ENCODE measurements around the gene FBF1.

FBF1 gene

DNA sequence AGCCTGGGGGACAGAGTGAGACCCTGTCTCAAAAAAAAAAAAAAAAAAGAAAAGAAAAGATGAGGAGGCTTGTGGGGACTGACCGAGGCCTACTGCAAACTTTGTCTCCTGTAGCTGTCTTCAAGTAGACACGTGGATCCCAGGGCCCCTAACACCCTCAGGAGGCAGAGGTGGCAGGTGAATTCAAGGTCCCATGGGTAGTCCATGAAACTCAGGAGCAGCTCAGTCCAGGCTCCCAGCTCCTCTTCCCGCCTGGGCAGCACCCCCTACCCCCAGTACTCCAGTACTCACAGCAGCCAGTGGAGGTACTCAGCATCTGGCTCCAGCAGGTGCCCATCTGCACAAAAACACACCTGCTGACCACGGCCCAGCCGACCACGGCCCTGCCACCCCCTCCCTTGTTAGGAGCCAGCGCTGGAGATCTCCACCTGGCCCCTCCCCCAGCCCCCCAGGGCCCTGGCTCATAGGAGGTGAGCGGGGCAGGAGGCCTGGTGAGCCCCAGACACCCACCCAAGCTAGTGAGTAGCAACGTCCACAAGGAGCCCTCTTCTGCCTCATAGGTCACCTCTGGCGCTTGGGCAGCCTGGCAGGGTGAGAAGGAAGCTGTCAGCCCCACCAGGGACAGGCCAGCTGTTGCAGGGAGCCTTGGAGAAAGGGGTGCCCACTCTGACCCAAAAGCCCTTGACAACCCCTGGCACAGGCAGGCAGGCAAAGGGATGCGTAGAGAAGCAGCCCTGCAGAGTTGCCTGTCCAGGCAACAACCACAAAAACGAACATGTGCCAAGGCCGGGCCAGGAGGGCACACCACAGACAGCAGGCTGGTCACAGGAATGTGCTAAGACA lies 39.9 kb downstream of the FBF1 start:
- no peak overlapping the region for H3K4me3 ChIP-seq (ENCODE audit: control insufficient read depth, low read depth, low read length)
- TF ChIP-seq, protein P1, sequence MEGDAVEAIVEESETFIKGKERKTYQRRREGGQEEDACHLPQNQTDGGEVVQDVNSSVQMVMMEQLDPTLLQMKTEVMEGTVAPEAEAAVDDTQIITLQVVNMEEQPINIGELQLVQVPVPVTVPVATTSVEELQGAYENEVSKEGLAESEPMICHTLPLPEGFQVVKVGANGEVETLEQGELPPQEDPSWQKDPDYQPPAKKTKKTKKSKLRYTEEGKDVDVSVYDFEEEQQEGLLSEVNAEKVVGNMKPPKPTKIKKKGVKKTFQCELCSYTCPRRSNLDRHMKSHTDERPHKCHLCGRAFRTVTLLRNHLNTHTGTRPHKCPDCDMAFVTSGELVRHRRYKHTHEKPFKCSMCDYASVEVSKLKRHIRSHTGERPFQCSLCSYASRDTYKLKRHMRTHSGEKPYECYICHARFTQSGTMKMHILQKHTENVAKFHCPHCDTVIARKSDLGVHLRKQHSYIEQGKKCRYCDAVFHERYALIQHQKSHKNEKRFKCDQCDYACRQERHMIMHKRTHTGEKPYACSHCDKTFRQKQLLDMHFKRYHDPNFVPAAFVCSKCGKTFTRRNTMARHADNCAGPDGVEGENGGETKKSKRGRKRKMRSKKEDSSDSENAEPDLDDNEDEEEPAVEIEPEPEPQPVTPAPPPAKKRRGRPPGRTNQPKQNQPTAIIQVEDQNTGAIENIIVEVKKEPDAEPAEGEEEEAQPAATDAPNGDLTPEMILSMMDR (conservative IDR thresholded peaks at IDR 0.05; ENCODE audit: control insufficient read depth, insufficient read depth, low read depth, low read length): no peak
- no peak for DNase-seq (ENCODE audit: low read depth)

DNA sequence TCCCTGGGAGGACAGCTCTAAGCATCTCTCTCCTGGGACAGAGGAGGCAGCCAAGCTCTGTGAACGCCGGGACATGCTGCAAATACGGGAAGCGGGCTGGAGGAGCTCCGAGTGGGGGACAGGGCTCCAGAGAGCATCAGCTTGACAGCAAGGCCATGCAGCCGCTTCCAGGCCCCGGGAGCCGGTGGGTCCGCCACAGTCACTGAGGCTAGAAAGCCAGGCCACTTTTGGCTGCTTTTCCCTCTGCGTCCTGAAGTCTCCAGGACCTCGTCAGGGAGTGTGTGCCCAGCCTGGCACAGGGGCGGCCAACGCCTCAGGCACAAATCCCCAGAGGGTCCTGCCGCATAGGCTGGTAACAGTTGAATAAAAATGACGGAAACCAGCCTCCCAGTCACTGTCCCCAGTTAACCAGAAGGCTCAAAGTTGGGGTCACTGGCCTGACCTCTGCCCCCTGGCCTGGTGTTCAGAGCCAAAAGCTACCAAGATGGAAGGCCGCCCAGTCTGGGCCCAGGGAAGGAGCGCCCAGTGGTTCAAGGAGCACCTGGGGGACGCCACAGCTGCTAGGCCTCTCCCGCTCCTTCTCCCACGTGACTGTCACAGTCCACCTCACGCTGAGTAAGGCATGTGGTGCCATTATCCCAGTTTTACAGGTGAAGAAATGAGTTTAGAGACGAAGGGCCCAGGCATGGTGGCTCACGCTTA lies 40.9 kb downstream of the FBF1 start:
- TF ChIP-seq, protein P1 (conservative IDR thresholded peaks at IDR 0.05; ENCODE audit: control insufficient read depth, insufficient read depth, low read depth, low read length): no peak
- no peak overlapping the region for H3K4me3 ChIP-seq (ENCODE audit: control insufficient read depth, low read depth, low read length)
- no peak for DNase-seq (ENCODE audit: low read depth)

DNA sequence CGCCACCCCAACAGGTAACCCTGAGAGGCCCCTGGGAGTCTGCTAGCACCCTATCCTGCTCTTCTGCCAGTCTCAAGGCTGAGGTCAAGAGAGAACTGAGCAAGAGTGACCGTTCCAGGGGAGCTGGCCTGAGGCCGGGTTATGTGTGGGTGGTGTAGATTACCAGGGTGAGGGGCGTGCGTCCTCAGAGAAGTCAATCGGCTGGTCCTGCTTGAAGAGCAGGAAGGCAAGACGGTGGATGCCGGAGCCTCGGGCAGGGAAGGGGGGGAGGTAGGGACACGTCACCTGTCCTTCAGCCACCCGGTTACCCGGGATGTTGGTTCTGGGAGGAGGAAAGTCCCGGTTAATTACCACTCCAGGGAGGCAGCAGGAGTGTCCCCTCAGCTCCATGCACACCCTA lies 41.5 kb downstream of the FBF1 start:
- DNase-seq (ENCODE audit: low read depth): no peak
- no peak overlapping the region for H3K4me3 ChIP-seq (ENCODE audit: control insufficient read depth, low read depth, low read length)
- TF ChIP-seq, protein P1 (conservative IDR thresholded peaks at IDR 0.05; ENCODE audit: control insufficient read depth, insufficient read depth, low read depth, low read length): no peak

DNA sequence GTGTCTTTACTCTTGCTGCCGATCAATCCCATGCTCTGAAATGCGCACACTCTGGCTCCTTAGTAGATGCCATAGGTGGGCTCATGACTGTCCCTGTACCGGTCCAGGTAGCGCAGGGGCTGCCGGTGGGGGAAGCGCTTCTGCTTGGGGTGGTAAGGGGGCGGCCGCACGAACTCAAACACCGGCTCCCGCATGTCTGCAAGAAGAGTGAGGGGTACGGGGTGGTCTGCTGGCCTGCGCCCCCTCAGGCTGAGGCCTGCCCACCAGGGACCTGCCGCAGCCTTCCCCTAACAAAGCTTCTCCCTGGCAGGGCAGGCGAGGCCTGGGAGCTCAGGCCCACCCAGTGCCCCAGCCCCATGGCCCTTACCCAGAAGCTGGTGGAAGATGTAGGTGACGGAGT lies 42.1 kb downstream of the FBF1 start:
- no peak for DNase-seq (ENCODE audit: low read depth)
- no peak overlapping the region for H3K4me3 ChIP-seq (ENCODE audit: control insufficient read depth, low read depth, low read length)
- TF ChIP-seq, protein P1 (conservative IDR thresholded peaks at IDR 0.05; ENCODE audit: control insufficient read depth, insufficient read depth, low read depth, low read length): no peak

DNA sequence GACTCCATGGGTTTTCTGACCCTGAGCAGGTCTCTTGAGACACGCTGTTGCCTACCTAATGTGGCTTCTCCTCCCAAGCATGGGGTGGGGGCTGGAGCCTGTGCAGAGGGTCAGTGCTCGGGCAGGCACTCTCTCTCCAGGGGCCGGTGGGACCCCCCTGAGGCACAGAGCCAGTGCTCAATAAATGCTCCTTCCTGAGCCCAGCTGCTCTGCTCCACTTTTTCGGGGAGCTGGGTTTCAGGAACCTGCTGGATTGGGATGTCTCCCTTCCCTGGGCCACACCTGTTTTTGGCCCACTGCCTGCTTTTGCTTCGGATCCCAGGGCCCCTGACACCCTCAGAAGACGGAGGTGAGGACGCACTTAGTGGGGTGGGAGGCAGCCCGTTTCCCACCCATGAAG lies 42.8 kb downstream of the FBF1 start:
- TF ChIP-seq, protein P1 (conservative IDR thresholded peaks at IDR 0.05; ENCODE audit: control insufficient read depth, insufficient read depth, low read depth, low read length): no peak
- DNase-seq (ENCODE audit: low read depth): no peak
- H3K4me3 ChIP-seq (ENCODE audit: control insufficient read depth, low read depth, low read length): no peak overlapping the region

DNA sequence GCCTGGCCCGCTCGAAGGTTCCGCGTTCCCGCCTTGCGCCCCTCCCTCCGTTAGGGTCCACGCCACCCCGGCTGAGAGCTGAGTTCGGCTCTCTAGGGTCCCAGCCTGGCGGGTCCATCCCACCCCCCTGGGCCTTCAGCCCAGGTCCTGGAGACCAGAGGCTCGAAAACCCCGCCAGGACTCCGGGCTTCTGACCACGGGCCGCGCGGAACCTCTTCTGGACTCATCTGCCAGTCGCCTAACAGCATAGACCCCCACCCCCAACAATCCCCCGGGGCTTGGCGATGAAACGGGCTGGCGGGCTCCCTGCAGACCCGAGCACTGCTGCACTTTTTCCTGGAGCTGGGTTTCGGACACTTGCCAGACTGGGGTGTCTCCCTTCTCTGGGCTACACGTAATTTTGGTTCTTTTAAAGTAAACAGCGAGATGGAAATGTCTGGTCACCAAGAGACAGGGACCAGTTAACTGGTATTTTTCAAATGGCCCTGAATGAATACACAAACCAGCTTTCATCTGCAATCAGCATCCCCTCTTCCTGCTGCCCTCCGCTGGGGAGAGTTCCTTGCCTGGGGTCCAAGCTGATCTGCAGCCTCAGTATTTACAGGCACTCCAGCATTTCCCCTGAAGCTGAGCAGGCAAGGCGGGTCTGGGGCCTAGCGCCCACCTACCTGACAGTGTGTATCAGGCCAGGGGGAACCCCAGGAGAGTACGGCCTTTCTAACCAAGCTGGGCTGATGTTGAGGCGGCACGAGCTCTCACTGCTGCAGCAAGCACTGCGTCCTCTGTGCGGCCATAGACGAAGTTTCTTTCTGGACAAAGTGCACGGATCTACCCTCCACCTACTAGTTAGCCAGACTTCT lies 43.5 kb downstream of the FBF1 start:
- peak overlapping the region; percentile 69 for H3K4me3 ChIP-seq (ENCODE audit: control insufficient read depth, low read depth, low read length)

More for the DNA sequence above, 43.5 kb downstream of the FBF1 start:
- no peak for DNase-seq (ENCODE audit: low read depth)
- TF ChIP-seq, protein P1 (conservative IDR thresholded peaks at IDR 0.05; ENCODE audit: control insufficient read depth, insufficient read depth, low read depth, low read length): no peak

All from fibroblast of mammary gland (primary cell).